ENCODE measurements around the gene MCF2L2. TPM values are rescaled to one million over a fixed set of nuclear protein-coding genes. Genes with fewer than 3 reads are reported as not detected.
"Not testable (repeated sequence)": the region's sequence is repeated elsewhere in the genome, so short reads cannot be mapped to it uniquely, and the experiment has no call there.

Gene MCF2L2
- total RNA-seq, 4 donors from 2014 or later = 0.61 to 2.9 (median 1.3) TPM

GRCh38 chr3:183233966-183234365 lies 194.5 kb downstream of the MCF2L2 start:
- Histone ChIP-seq H3K4me1 (no peaks in the 10 kb centered on the region), H3K36me3 (no peaks in the 10 kb centered on the region), H3K27ac (no peak overlapping the region), H3K4me3 (no peak overlapping the region), H3K9me3 (no peaks in the 10 kb centered on the region), H3K27me3 (no peaks in the 10 kb centered on the region)
- intact Hi-C loops (cut with DNase I) = no loop called here
- TF ChIP-seq CTCF (IDR thresholded peaks at IDR 0.05) (no peak), POLR2A (IDR thresholded peaks at IDR 0.05) (no peak)
- 50 to 61% methylated on average over 4 of the region's 4 CpGs for WGBS, 2 donors
- no peak for DNase-seq

GRCh38 chr3:183230826-183231225 lies 197.6 kb downstream of the MCF2L2 start:
- intact Hi-C loops (cut with DNase I) = no loop called here
- TF ChIP-seq POLR2A (IDR thresholded peaks at IDR 0.05) (no peak), CTCF (IDR thresholded peaks at IDR 0.05) (no peak)

GRCh38 chr3:183230251-183230650 lies 198.2 kb downstream of the MCF2L2 start:
- 83 to 87% methylated on average over 8 of the region's 8 CpGs for WGBS, 2 donors
- H3K36me3 ChIP-seq; H3K27me3 ChIP-seq; H3K4me3 ChIP-seq; DNase-seq; H3K27ac ChIP-seq; H3K4me1 ChIP-seq; intact Hi-C loops (cut with DNase I); H3K9me3 ChIP-seq: not testable (repeated sequence)

More at GRCh38 chr3:183230826-183231225, 197.6 kb downstream of the MCF2L2 start:
- no peaks in the 10 kb centered on the region for H3K27me3 ChIP-seq
- no peaks in the 10 kb centered on the region for H3K9me3 ChIP-seq
- no peak overlapping the region for H3K4me3 ChIP-seq
- no peaks in the 10 kb centered on the region for H3K36me3 ChIP-seq
- no peak overlapping the region for H3K27ac ChIP-seq
- no peak for DNase-seq
- no peaks in the 10 kb centered on the region for H3K4me1 ChIP-seq
- WGBS, 2 donors = 85 to 87% methylated on average over 3 of the region's 3 CpGs

GRCh38 chr3:183229178-183229577 lies 199.2 kb downstream of the MCF2L2 start:
- H3K9me3 ChIP-seq = no peaks in the 10 kb centered on the region
- H3K27ac ChIP-seq = no peak overlapping the region
- no peaks in the 10 kb centered on the region for H3K4me1 ChIP-seq
- intact Hi-C loops (cut with DNase I) = no loop called here
- H3K36me3 ChIP-seq = no peaks in the 10 kb centered on the region
- H3K4me3 ChIP-seq = no peak overlapping the region
- 67 to 81% methylated on average over 1 of the region's 1 CpG for WGBS, 2 donors
- TF ChIP-seq CTCF (IDR thresholded peaks at IDR 0.05) (no peak), POLR2A (IDR thresholded peaks at IDR 0.05) (no peak)
- H3K27me3 ChIP-seq = no peaks in the 10 kb centered on the region
- DNase-seq = no peak

GRCh38 chr3:183227586-183227985 lies 200.8 kb downstream of the MCF2L2 start:
- H3K27me3 ChIP-seq = no peaks in the 10 kb centered on the region
- intact Hi-C loops (cut with DNase I) = no loop called here
- TF ChIP-seq CTCF (IDR thresholded peaks at IDR 0.05) (no peak), POLR2A (IDR thresholded peaks at IDR 0.05) (no peak)
- H3K9me3 ChIP-seq = no peaks in the 10 kb centered on the region
- no peak for DNase-seq
- no peak overlapping the region for H3K4me3 ChIP-seq
- H3K36me3 ChIP-seq = no peaks in the 10 kb centered on the region
- no peaks in the 10 kb centered on the region for H3K4me1 ChIP-seq
- WGBS, 2 donors = 82 to 86% methylated on average over 4 of the region's 4 CpGs
- H3K27ac ChIP-seq = no peak overlapping the region

- H3K27me3 ChIP-seq = no peaks in the 10 kb centered on the region
- WGBS, 2 donors = 78 to 82% methylated on average over 9 of the region's 9 CpGs
- TF ChIP-seq POLR2A (IDR thresholded peaks at IDR 0.05) = no peak
- TF ChIP-seq CTCF (IDR thresholded peaks at IDR 0.05) = no peak
- H3K9me3 ChIP-seq = no peaks in the 10 kb centered on the region
- no peak overlapping the region for H3K27ac ChIP-seq
- intact Hi-C loops (cut with DNase I) = no loop called here
- no peaks in the 10 kb centered on the region for H3K36me3 ChIP-seq
- H3K4me1 ChIP-seq = no peaks in the 10 kb centered on the region
- no peak overlapping the region for H3K4me3 ChIP-seq
- no peak for DNase-seq
Measured at GRCh38 chr3:183226333-183226890, 202.0 kb downstream of the MCF2L2 start.
